HepG2 (cell line): Measurements from ENCODE around the gene ERCC4. TPM values are rescaled to one million over a fixed set of nuclear protein-coding genes. Genes with fewer than 3 reads are reported as not detected.
A peak's percentile ranks its signal among the peaks of the same experiment; 100 is the strongest.

Source experiments
- ATAC-seq: fragments of 200-7000 bp; cut with Tn5 transposase; 3 replicates; pipeline ENCODE4 v1.9.1; 2020; ENCODE audit warnings: mild to moderate bottlenecking, moderate library complexity
- BruUV-seq: library from RNA; stranded (reverse); fragments of 400-500 nt; replicated peaks from 2 replicates; lab custom pipeline; 2021; lab: Mats Ljungman, UMichigan
- CTCF ChIA-PET: fragments of 300-600 bp; formaldehyde crosslinking; extraction: SDS; loops from one replicate; lab custom pipeline; 2021; ENCODE audit warnings: low total read pairs, inconsistent platforms, low intra/inter-chr PET ratio; lab: Yijun Ruan, JAX
- POLR2A ChIA-PET: fragments of 350-600 bp; sonication (Branson Sonifier 250); formaldehyde crosslinking; loops from one replicate; lab custom pipeline; 2020; ENCODE audit warnings: antibody characterized with exemption, inconsistent platforms; lab: Yijun Ruan, JAX
- DNase-seq: peaks from one replicate; pipeline ENCODE4 v3.0.0-alpha.2; 2015; ENCODE audit warnings: low spot score
- FAIRE-seq: peaks from 3 replicates; lab custom pipeline; 2011; peaks lifted over from hg19 to GRCh38; lab: Jason Lieb, UNC
- H2AFZ ChIP-seq: one replicate; pipeline ENCODE4 v1.6.1; 2011; ENCODE audit warnings: low read length, inconsistent platforms
- H3K27ac ChIP-seq: fragments of 300-600 bp; 3 replicates; pipeline ENCODE4 v1.8.0; 2011; ENCODE audit warnings: mixed run types, mild to moderate bottlenecking, mixed read lengths, low read length, inconsistent platforms; ENCODE audit not compliant: insufficient read depth; ENCODE audit errors: extremely low read length
- H3K27me3 ChIP-seq, 2 experiments: fragments of 200-600 bp in 1 of 2; 2 replicates in 1 of 2; 3 replicates in 1 of 2; pipeline versions ENCODE4 v1.6.0 to v1.8.0; 2011; ENCODE audit warnings: low read length in 2 of 2, mild to moderate bottlenecking in 2 of 2, moderate library complexity in 2 of 2, inconsistent platforms in 1 of 2; ENCODE audit not compliant: insufficient read depth in 2 of 2, control insufficient read depth in 1 of 2
- H3K36me3 ChIP-seq, 2 experiments: fragments of 200-600 bp in 1 of 2; replicated peaks in 1 of 2; 2 replicates in 1 of 2; 3 replicates in 1 of 2; pipeline versions ENCODE4 v1.5.1 to v1.8.0; 2011; ENCODE audit warnings: low read length in 2 of 2, inconsistent platforms in 1 of 2; ENCODE audit not compliant: insufficient read depth in 2 of 2, control insufficient read depth in 1 of 2
- H3K4me1 ChIP-seq: 2 replicates; pipeline ENCODE4 v1.5.1; 2012; ENCODE audit warnings: low read length, inconsistent platforms; ENCODE audit not compliant: insufficient read depth
- H3K4me2 ChIP-seq: 2 replicates; pipeline ENCODE4 v1.6.0; 2011; ENCODE audit warnings: low read depth, low read length, inconsistent platforms
- H3K4me3 ChIP-seq, 3 experiments: fragments of 200-600 bp in 1 of 3; sonication (generic), shearing (Covaris generic) in 1 of 3; replicated peaks in 1 of 3; 2 replicates each; pipeline ENCODE4 v1.5.1; 2011 to 2016; ENCODE audit warnings: low read length in 3 of 3, inconsistent platforms in 2 of 3, low read depth in 2 of 3, mild to moderate bottlenecking in 2 of 3, control low read depth in 1 of 3, mixed read lengths in 1 of 3; ENCODE audit not compliant: insufficient read depth in 1 of 3
- H3K79me2 ChIP-seq: one replicate; pipeline ENCODE4 v1.6.1; 2011; ENCODE audit warnings: low read length, inconsistent platforms; ENCODE audit not compliant: insufficient read depth
- H3K9ac ChIP-seq: 2 replicates; pipeline ENCODE4 v1.6.0; 2011; ENCODE audit warnings: mild to moderate bottlenecking, low read depth, low read length, inconsistent platforms; ENCODE audit not compliant: insufficient read depth
- H3K9me3 ChIP-seq: 2 replicates; pipeline ENCODE4 v1.5.1; 2012; ENCODE audit warnings: mild to moderate bottlenecking, low read length
- H4K20me1 ChIP-seq: 2 replicates; pipeline ENCODE4 v1.6.0; 2011; ENCODE audit warnings: inconsistent platforms, mild to moderate bottlenecking, low read length, moderate library complexity; ENCODE audit not compliant: insufficient read depth
- AGO2 ChIP-seq: fragments of 200-400 bp; formaldehyde crosslinking; optimal IDR thresholded peaks from 2 replicates; pipeline ENCODE3; 2017; ENCODE audit warnings: mild to moderate bottlenecking, low read depth, low read length, moderate library complexity
- DMAP1 ChIP-seq: IDR thresholded peaks from 2 replicates; pipeline ENCODE4 v1.6.1; 2016
- FOSL1 ChIP-seq: sonication (generic); formaldehyde crosslinking; IDR thresholded peaks from 2 replicates; pipeline ENCODE4 v1.9.0; 2021; ENCODE audit warnings: missing genetic modification reagents, borderline replicate concordance
- HNF4G ChIP-seq, 2 experiments: sonication (generic) in 1 of 2; formaldehyde crosslinking in 1 of 2; IDR thresholded peaks; 2 replicates each; pipeline versions ENCODE4 v1.4.0 to v1.6.1; 2011 to 2020; ENCODE audit warnings: borderline replicate concordance in 2 of 2, low read depth in 2 of 2, mild to moderate bottlenecking in 2 of 2, low read length in 1 of 2, missing genetic modification reagents in 1 of 2, moderate library complexity in 1 of 2
- NCOA1 ChIP-seq: sonication (generic); formaldehyde crosslinking; IDR thresholded peaks from 2 replicates; pipeline ENCODE4 v1.9.0; 2021; ENCODE audit warnings: missing genetic modification reagents
- ONECUT2 ChIP-seq: sonication (generic); formaldehyde crosslinking; IDR thresholded peaks from 2 replicates; pipeline ENCODE4 v1.4.0; 2020; ENCODE audit warnings: missing genetic modification reagents
- SETDB1 ChIP-seq: sonication (generic); formaldehyde crosslinking; IDR thresholded peaks from 2 replicates; pipeline ENCODE4 v1.5.1; 2020; ENCODE audit warnings: missing genetic modification reagents, mild to moderate bottlenecking, borderline replicate concordance
- TEAD3 ChIP-seq: optimal IDR thresholded peaks from 2 replicates; pipeline ENCODE3; 2016; ENCODE audit warnings: borderline replicate concordance
- ZFAT ChIP-seq: sonication (generic); formaldehyde crosslinking; conservative IDR thresholded peaks from 2 replicates; pipeline ENCODE4 v1.8.1; 2023; ENCODE audit warnings: missing genetic modification reagents, inconsistent platforms
- ZMYM2 ChIP-seq: sonication (generic); formaldehyde crosslinking; IDR thresholded peaks from 2 replicates; pipeline ENCODE4 v1.8.0; 2022; ENCODE audit warnings: mild to moderate bottlenecking, missing genetic modification reagents
- ZNF263 ChIP-seq: sonication (generic); formaldehyde crosslinking; IDR thresholded peaks from 2 replicates; pipeline ENCODE4 v1.4.0; 2020; ENCODE audit warnings: missing genetic modification reagents
- ZNF350 ChIP-seq: sonication (generic); formaldehyde crosslinking; IDR thresholded peaks from 2 replicates; pipeline ENCODE4 v1.4.0; 2020; ENCODE audit warnings: mild to moderate bottlenecking, low read depth, missing genetic modification reagents, borderline replicate concordance
- ZNF746 ChIP-seq: sonication (generic); formaldehyde crosslinking; IDR thresholded peaks from 2 replicates; pipeline ENCODE4 v1.8.0; 2022; ENCODE audit warnings: mild to moderate bottlenecking, missing genetic modification reagents
- ZNF770 ChIP-seq: sonication (generic); formaldehyde crosslinking; IDR thresholded peaks from 2 replicates; pipeline ENCODE4 v1.5.0; 2020; ENCODE audit warnings: mild to moderate bottlenecking, missing genetic modification reagents
- ZNF839 ChIP-seq: sonication (generic); formaldehyde crosslinking; IDR thresholded peaks from 2 replicates; pipeline ENCODE4 v1.4.0; 2020; ENCODE audit warnings: missing genetic modification reagents, mild to moderate bottlenecking, borderline replicate concordance
- ZNF878 ChIP-seq: sonication (generic); formaldehyde crosslinking; IDR thresholded peaks from 2 replicates; pipeline ENCODE4 v1.8.1; 2023; ENCODE audit warnings: mild to moderate bottlenecking, missing genetic modification reagents, moderate library complexity
- WGBS: methylation state at CpG from one replicate; pipeline ENCODE4 v1.1.6; 2017; ENCODE audit warnings: low lambda C conversion rate; 5-methylcytosine and 5-hydroxymethylcytosine counted together
- in situ Hi-C: cut with HindIII; loops from 2 replicates; pipeline ENCODE4 v1.10.0; 2017; ENCODE audit warnings: low pct_unique_long_range_greater_than_20kb; ENCODE audit not compliant: extremely low pct_ligation_motif_present
- intact Hi-C: fragments of 100-400 bp; cut with micrococcal nuclease; formaldehyde crosslinking; loops from one replicate; pipeline ENCODE4 v1.10.0; 2022; ENCODE audit not compliant: unreplicated experiment
- polyA plus RNA-seq, 8 experiments: library from polyadenylated mRNA; depleted of rRNA in 3 of 8; stranded (reverse) in 7 of 8; unstranded in 1 of 8; fragments of >200 nt; fragmentation: Illumina TruSeq in 4 of 8; extraction: Trizol in 4 of 8; gene quantifications; 2 replicates each; pipeline versions ENCODE4 v1.2.1 to v1.2.3, GENCODE V29; 2011 to 2016; ENCODE audit warnings: low read depth in 4 of 8, missing spikeins in 1 of 8, mixed read lengths in 1 of 8; ENCODE audit not compliant: insufficient read depth in 1 of 8
- total RNA-seq, 5 experiments: library from RNA; depleted of rRNA; stranded (reverse); fragments of >200 nt; fragmentation: Illumina TruSeq; extraction: Trizol; gene quantifications; 2 replicates each; pipeline ENCODE4 v1.2.3, GENCODE V29; 2016; ENCODE audit warnings: low read depth in 1 of 5
- TF ChIP-seq, protein P1 (sequence below): sonication (generic); formaldehyde crosslinking; IDR thresholded peaks from 2 replicates; pipeline ENCODE4 v1.4.0; 2020; ENCODE audit warnings: mild to moderate bottlenecking, low read depth, missing genetic modification reagents

The ERCC4 gene
- total and polyA plus RNA-seq, 2 of the 13 experiments (the other 11 are each of a cell fraction or from before 2014, with no cell fraction given): 5.4 to 15.2 TPM

DNA sequence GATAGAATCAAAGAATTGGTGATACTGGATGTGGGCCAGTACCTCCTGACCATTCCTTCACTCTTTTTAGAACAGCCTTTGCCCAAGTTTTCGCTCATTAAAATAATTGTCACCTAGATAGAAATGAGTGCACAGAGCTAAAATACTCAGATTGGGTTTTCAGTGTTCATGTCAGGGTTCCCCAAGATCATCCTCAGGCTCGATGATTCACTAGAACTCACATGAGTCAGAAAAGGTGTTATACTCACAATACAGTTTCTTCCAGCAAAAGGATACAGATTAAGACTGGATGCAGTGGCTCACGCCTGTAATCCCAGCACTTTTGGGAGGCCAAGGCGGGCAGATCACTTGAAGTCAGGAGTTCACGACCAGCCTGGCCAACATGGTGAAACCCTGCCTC lies 19.9 kb downstream of the ERCC4 start:
- Histone ChIP-seq H3K4me1 (peaks cover 21% of the 10 kb centered on the region), H3K4me2 (no peak overlapping the region), H2AFZ (no peak overlapping the region), H3K79me2 (no peaks in the 10 kb centered on the region), H4K20me1 (no peaks in the 10 kb centered on the region), H3K27ac (no peak overlapping the region), H3K36me3 (peaks cover 5 to 10% of the 10 kb centered on the region in 2 experiments), H3K4me3 (no peak overlapping the region), H3K27me3 (no peaks in the 10 kb centered on the region), H3K9me3 (no peaks in the 10 kb centered on the region), H3K9ac (no peak overlapping the region)
- TF ChIP-seq ZMYM2 (CRISPR knock-in tag) (no peak), ZNF350 (CRISPR knock-in tag) (no peak), ZNF746 (CRISPR knock-in tag) (0 out of 2 replicates have a peak, but pooled peaks have one; percentile 17)
- WGBS: 93% methylated on average over 5 of the region's 5 CpGs
- ChIA-PET CTCF (no interaction called here), POLR2A (no interaction called here)
- no TSS peak for BruUV-seq
- FAIRE-seq (no peak), ATAC-seq (no peak), DNase-seq (no peak)
- in situ Hi-C loops (loop anchor here (10.0 kb wide), 1 partner anchor 255 kb away; no protein-coding TSS in a partner anchor), intact Hi-C loops (no loop called here)

- ATAC-seq (peak; percentile 59), DNase-seq (peak; percentile 41), FAIRE-seq (no peak)
- in situ Hi-C loops: no loop called here
- Histone ChIP-seq H2AFZ (no peak overlapping the region), H3K9me3 (no peaks in the 10 kb centered on the region), H3K4me1 (peaks cover 23% of the 10 kb centered on the region), H3K27ac (no peak overlapping the region), H3K4me3 (no peak overlapping the region), H3K4me2 (no peak overlapping the region), H3K36me3 (peaks cover 3 to 9% of the 10 kb centered on the region in 2 experiments), H4K20me1 (no peaks in the 10 kb centered on the region), H3K79me2 (no peaks in the 10 kb centered on the region), H3K27me3 (no peaks in the 10 kb centered on the region), H3K9ac (no peak overlapping the region)
- intact Hi-C loops: no loop called here
- WGBS: 93% methylated on average over 3 of the region's 3 CpGs
- POLR2A ChIA-PET: no interaction called here
- BruUV-seq: no TSS peak
- CTCF ChIA-PET: no interaction called here
- TF ChIP-seq DMAP1: no peak
- TF ChIP-seq AGO2: no peak
- TF ChIP-seq, protein P1, sequence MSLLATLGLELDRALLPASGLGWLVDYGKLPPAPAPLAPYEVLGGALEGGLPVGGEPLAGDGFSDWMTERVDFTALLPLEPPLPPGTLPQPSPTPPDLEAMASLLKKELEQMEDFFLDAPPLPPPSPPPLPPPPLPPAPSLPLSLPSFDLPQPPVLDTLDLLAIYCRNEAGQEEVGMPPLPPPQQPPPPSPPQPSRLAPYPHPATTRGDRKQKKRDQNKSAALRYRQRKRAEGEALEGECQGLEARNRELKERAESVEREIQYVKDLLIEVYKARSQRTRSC (CRISPR knock-in tag): no peak
- TF ChIP-seq NCOA1 (CRISPR knock-in tag): no peak
- no peak for TF ChIP-seq FOSL1 (CRISPR knock-in tag)
- TF ChIP-seq ZFAT (CRISPR knock-in tag): no peak
- no peak for TF ChIP-seq ZNF878 (CRISPR knock-in tag)
- no peak for TF ChIP-seq ONECUT2 (CRISPR knock-in tag)
- TF ChIP-seq ZNF770 (CRISPR knock-in tag): no peak
- no peak for TF ChIP-seq SETDB1
- TF ChIP-seq TEAD3 (CRISPR knock-in tag): peak; percentile 24
- TF ChIP-seq ZNF263 (CRISPR knock-in tag): peak; percentile 78
- TF ChIP-seq ZNF839 (CRISPR knock-in tag): no peak
- no peak for TF ChIP-seq HNF4G (IDR thresholded peaks at IDR 0.05; ENCODE audit: borderline replicate concordance, low read depth, low read length)
- TF ChIP-seq HNF4G (CRISPR knock-in tag; IDR thresholded peaks at IDR 0.05; ENCODE audit: borderline replicate concordance, low read depth): no peak
Observed at GRCh38 chr16:13940397-13940933, 20.5 kb downstream of the ERCC4 start.
